AG04450 (cell line): ENCODE measurements around the gene ACBD6. TPM values are rescaled to one million over a fixed set of nuclear protein-coding genes. Genes with fewer than 3 reads are reported as not detected.

Experiments
- CTCF ChIA-PET: fragments of 300-600, 350-600 bp; formaldehyde crosslinking; extraction: SDS; loops from one replicate; lab custom pipeline; 2022; ENCODE audit warnings: antibody characterized with exemption, inconsistent platforms; lab: Charles Lee
- POLR2A ChIA-PET: fragments of 350-600 bp; formaldehyde crosslinking; extraction: SDS; loops from one replicate; lab custom pipeline; 2021; ENCODE audit warnings: antibody characterized with exemption, inconsistent platforms; lab: Yijun Ruan, JAX
- DNase-seq: peaks from one replicate; pipeline ENCODE4 v3.0.0-alpha.2; 2011; ENCODE audit warnings: low read depth, low spot score
- H3K27ac ChIP-seq: one replicate; pipeline ENCODE4 v1.5.1; 2012; ENCODE audit warnings: low read depth, low read length, control low read depth
- H3K27me3 ChIP-seq: one replicate; pipeline ENCODE4 v1.6.0; 2012; ENCODE audit warnings: low read length; ENCODE audit not compliant: control insufficient read depth, insufficient read depth
- H3K4me3 ChIP-seq: 2 replicates; pipeline ENCODE4 v1.5.1; 2011; ENCODE audit warnings: mild to moderate bottlenecking, low read depth, low read length, control low read depth
- H3K9me3 ChIP-seq: 2 replicates; pipeline ENCODE4 v1.5.1; 2012; ENCODE audit warnings: low read length; ENCODE audit not compliant: control insufficient read depth, insufficient read depth
- CTCF ChIP-seq: IDR thresholded peaks from 2 replicates; pipeline ENCODE4 v1.5.1; 2011; ENCODE audit warnings: low read depth, low read length, control low read depth, inconsistent platforms
- polyA plus RNA-seq: library from polyadenylated mRNA; depleted of rRNA; stranded (reverse); fragments of >200 nt; gene quantifications from 2 replicates; pipeline ENCODE4 v1.2.3, GENCODE V29; 2011

Gene ACBD6
- polyA plus RNA-seq, 1 experiment: 87.6 TPM

- Histone ChIP-seq H3K27ac (no peak overlapping the region), H3K4me3 (no peak overlapping the region), H3K27me3 (no peaks in the 10 kb centered on the region), H3K9me3 (peaks cover 10% of the 10 kb centered on the region)
- no peak for DNase-seq
- TF ChIP-seq CTCF: no peak
- ChIA-PET POLR2A (no interaction called here), CTCF (no interaction called here)
Measured at GRCh38 chr1:180384286-180385005, 117.9 kb downstream of the ACBD6 start.

GRCh38 chr1:180382326-180383115 lies 119.9 kb downstream of the ACBD6 start:
- no peak for TF ChIP-seq CTCF

GRCh38 chr1:180381184-180381580 lies 121.2 kb downstream of the ACBD6 start:
- CTCF ChIA-PET: no interaction called here
- no peak for TF ChIP-seq CTCF
- Histone ChIP-seq H3K27me3 (no peaks in the 10 kb centered on the region), H3K27ac (no peak overlapping the region), H3K4me3 (no peak overlapping the region), H3K9me3 (peaks cover 15% of the 10 kb centered on the region)
- POLR2A ChIA-PET: no interaction called here
- DNase-seq: no peak

More at GRCh38 chr1:180382326-180383115, 119.9 kb downstream of the ACBD6 start:
- DNase-seq: no peak
- no peaks in the 10 kb centered on the region for H3K27me3 ChIP-seq
- ChIA-PET POLR2A (no interaction called here), CTCF (no interaction called here)
- no peak overlapping the region for H3K4me3 ChIP-seq
- peaks cover 15% of the 10 kb centered on the region for H3K9me3 ChIP-seq
- H3K27ac ChIP-seq: no peak overlapping the region

- no peaks in the 10 kb centered on the region for H3K27me3 ChIP-seq
- ChIA-PET POLR2A (no interaction called here), CTCF (no interaction called here)
- H3K4me3 ChIP-seq: no peak overlapping the region
- peaks cover 11% of the 10 kb centered on the region for H3K9me3 ChIP-seq
- H3K27ac ChIP-seq: no peak overlapping the region
- DNase-seq: no peak
- TF ChIP-seq CTCF: no peak
Measured at GRCh38 chr1:180380259-180381183, 121.9 kb downstream of the ACBD6 start.
